Measurements from ENCODE around the gene TPP1. TPM values are rescaled to one million over a fixed set of nuclear protein-coding genes. Genes with fewer than 3 reads are reported as not detected.

Gene TPP1
- total RNA-seq, 4 donors from 2014 or later: 45.6 to 81.3 (median 58.0) TPM

GRCh38 chr11:6632116-6633073 is 13.2 kb upstream of the TPP1 start:
- Histone ChIP-seq H3K27me3 (peaks cover 0 to 13% of the 10 kb centered on the region in 2 donors), H3K4me1 (peaks cover 0 to 43% (median 23%) of the 10 kb centered on the region in 4 donors), H3K36me3 (peaks cover 0 to 38% (median 0%) of the 10 kb centered on the region in 3 donors), H3K9me3 (no peaks in the 10 kb centered on the region), H3K4me3 (no peak overlapping the region), H3K27ac (no peak overlapping the region)
- no peak for TF ChIP-seq EP300 (IDR thresholded peaks at IDR 0.05)
- no peak for TF ChIP-seq POLR2A (IDR thresholded peaks at IDR 0.05)
- TF ChIP-seq CTCF (IDR thresholded peaks at IDR 0.05): no peak
- DNase-seq (ENCODE audit: low spot score in 2 of 2): no peak
- 93 to 96% methylated on average over 21 to 24 of the region's 29 CpGs for WGBS, 2 donors

DNA sequence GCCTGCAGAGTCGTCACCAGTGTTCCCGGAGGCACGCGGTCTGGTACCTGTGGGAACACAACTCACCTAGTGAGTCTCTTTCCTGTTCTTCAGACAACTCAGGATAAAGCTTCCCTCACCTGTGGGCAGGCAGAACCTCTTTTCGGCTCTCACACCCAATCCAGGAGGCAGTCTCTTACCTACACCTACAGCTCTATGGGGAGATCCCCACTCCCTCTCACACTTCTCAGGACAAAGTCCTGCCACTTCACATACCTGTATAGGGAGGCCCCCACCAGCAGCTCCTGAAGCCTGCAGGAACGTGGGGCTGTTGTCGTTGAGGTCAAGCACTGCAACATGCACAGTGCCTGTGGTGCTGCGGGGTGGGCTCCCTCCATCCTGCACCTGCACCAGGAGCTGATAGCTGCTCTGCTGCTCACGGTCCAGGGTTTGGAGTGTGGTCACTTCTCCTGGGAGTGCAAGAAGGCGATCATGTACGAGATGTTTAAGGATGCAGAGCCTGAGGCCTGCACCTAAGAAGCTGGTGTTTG is 12.2 kb upstream of the TPP1 start:
- Histone ChIP-seq H3K4me1 (peaks cover 0 to 34% (median 19%) of the 10 kb centered on the region in 4 donors), H3K27ac (no peak overlapping the region), H3K36me3 (peaks cover 0 to 48% (median 0%) of the 10 kb centered on the region in 3 donors), H3K27me3 (peaks cover 0 to 13% of the 10 kb centered on the region in 2 donors), H3K9me3 (no peaks in the 10 kb centered on the region), H3K4me3 (no peak overlapping the region)
- DNase-seq (ENCODE audit: low spot score in 2 of 2): no peak
- TF ChIP-seq EP300 (IDR thresholded peaks at IDR 0.05) (no peak), POLR2A (IDR thresholded peaks at IDR 0.05) (no peak), CTCF (IDR thresholded peaks at IDR 0.05) (no peak)
- WGBS, 2 donors: 78 to 83% methylated on average over 7 to 11 of the region's 11 CpGs

DNA sequence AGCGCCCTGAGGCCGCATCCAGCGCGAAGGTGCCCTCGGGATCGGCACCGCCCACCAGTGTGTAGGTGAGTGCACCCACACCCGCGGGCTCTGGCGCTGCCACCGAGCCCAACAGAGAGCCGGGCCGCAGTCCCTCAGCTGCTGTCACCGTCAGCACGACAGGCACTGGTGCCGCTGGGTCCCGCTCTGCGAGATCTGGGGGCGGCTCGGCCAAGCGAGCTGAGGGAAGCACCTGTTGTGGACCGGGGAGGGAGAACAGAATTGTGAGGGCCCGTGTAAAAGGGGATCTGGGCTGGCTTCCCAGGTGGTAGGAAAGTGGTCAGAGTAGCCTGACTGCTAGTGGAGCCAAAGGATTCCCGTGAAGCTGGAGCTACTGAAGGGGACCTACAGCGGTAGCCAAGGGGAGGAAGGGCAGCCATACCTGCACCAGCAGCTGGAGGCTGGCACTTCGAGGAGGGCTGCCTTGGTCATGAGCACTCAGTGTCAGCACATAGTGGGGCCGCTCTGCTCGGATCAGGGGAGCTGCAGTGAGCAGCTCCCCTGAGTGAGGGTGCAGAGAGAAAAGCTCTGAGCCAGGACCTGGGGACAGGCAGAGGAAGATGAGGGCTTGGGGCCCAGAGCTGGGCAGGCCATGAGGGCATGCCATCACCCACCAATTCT is 11.5 kb upstream of the TPP1 start:
- Histone ChIP-seq H3K9me3 (no peaks in the 10 kb centered on the region), H3K4me3 (peak overlapping the region in 1 of 4 donors; percentile 4), H3K36me3 (peaks cover 0 to 54% (median 0%) of the 10 kb centered on the region in 3 donors), H3K27ac (no peak overlapping the region), H3K4me1 (peaks cover 0 to 27% (median 12%) of the 10 kb centered on the region in 4 donors), H3K27me3 (peaks cover 0 to 13% of the 10 kb centered on the region in 2 donors)
- TF ChIP-seq POLR2A (IDR thresholded peaks at IDR 0.05) (no peak), CTCF (IDR thresholded peaks at IDR 0.05) (no peak), EP300 (IDR thresholded peaks at IDR 0.05) (no peak)
- DNase-seq (ENCODE audit: low spot score in 2 of 2): no peak
- WGBS, 2 donors: 65 to 73% methylated on average over 16 to 26 of the region's 28 CpGs

DNA sequence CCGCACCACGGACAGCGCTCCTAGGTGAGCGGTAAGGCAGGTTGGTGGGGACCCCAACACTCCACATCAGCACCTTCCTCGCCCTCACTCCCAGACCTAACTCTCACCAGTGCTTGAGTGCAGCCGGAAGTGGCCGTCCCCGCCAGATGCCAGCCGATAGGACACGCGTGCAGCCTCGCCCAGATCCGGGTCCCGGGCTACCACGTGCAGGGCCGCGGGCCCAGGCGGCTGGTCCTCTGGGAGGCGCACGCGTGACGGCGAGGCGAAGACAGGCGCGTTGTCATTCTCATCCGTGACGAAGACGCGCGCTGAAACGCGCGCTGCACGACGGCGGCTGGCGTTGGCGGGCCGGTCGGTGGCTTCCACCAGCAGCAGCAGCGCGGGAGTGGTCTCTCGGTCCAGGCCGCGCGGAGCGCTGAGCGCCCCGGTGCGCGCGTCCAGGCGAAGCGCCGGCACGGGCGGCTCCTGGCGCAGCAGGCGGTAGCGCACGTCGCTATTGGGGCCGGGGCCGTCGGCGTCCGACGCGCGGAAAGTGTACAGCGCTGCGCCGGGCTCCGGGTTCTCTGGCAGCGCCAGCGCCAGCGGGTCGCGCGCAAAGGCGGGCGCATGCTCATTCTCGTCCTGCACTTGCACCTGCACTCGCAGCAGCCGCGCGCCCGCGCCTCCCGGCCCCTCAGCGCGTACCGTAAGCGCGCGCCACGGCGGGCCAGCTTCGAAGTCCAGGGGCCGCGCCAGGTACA is 10.8 kb upstream of the TPP1 start:
- Histone ChIP-seq H3K4me1 (peaks cover 0 to 20% (median 5%) of the 10 kb centered on the region in 4 donors), H3K4me3 (peak overlapping the region in 1 of 4 donors; percentile 4), H3K27me3 (peaks cover 0 to 13% of the 10 kb centered on the region in 2 donors), H3K9me3 (no peaks in the 10 kb centered on the region), H3K27ac (no peak overlapping the region), H3K36me3 (peaks cover 0 to 61% (median 0%) of the 10 kb centered on the region in 3 donors)
- 67 to 73% methylated on average over 78 to 99 of the region's 102 CpGs for WGBS, 2 donors
- no peak for DNase-seq (ENCODE audit: low spot score in 2 of 2)
- TF ChIP-seq CTCF (IDR thresholded peaks at IDR 0.05) (no peak), POLR2A (IDR thresholded peaks at IDR 0.05) (no peak), EP300 (IDR thresholded peaks at IDR 0.05) (no peak)
